GM19467 (cell line): ENCODE measurements around the gene BBS1.
"Not testable (repeated sequence)": the region's sequence is repeated elsewhere in the genome, so short reads cannot be mapped to it uniquely, and the experiment has no call there.

Experiments used
- ATAC-seq: cut with Tn5 transposase; IDR thresholded peaks from one replicate; pipeline ENCODE4 v1.9.1; 2021; ENCODE audit warnings: mild to moderate bottlenecking, moderate library complexity; ENCODE audit not compliant: unreplicated experiment

The BBS1 gene

GRCh38 chr11:66510271-66510989 lies at the start of gene BBS1:
BBS1 (plus strand) TSS chr11:66510635; CDS start chr11:66510660, 25 bp downstream.
- peak; percentile 82 for ATAC-seq

- no peak for ATAC-seq
Observed at GRCh38 chr11:66462010-66462409, 48.4 kb upstream of the BBS1 start.

- ATAC-seq, result no peak
Observed at GRCh38 chr11:66462911-66463310, 47.5 kb upstream of the BBS1 start.

- ATAC-seq, result not testable (repeated sequence)
Observed at GRCh38 chr11:66464116-66464515, 46.3 kb upstream of the BBS1 start.

GRCh38 chr11:66464916-66465315 lies 45.5 kb upstream of the BBS1 start:
- ATAC-seq, result no peak

GRCh38 chr11:66465373-66466224 lies 44.8 kb upstream of the BBS1 start:
- ATAC-seq, result no peak

- peak; percentile 81 for ATAC-seq
Observed at GRCh38 chr11:66466225-66467033, 44.0 kb upstream of the BBS1 start, which contains the start of gene PELI3. PELI3 (plus strand) TSS chr11:66466905; CDS start chr11:66468129, 1,224 bp downstream.

DNA sequence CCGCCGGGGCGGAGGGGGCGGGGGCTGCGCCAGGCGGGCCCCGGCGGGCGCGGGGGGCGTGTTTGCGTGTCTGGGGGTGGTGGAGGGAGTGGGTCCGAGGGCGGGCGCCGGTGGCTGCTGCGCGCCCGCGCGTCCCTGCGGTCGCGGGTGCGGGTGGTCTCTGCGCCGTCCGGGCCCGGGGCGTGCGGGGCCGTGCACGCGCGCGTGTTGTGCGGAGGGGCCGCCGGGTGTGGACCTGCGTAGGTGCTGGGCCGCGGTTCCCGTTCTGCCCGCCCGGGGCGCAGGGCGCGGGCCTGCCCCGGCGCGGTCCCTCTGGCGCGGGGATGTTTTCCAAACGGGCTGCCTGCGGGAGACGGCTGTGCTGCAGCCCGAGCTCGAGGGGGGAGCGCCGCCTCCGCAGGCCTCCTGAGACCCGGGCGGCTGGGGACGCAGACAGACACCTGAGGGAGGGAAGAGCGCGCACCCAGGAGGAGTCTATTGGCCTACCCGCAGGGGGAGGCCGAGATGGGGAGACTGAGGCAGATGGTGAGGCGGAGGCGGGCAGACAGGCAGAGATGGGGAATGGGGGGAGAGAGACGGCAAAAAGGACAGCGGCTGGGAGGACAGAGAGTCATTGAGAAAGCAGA lies 43.3 kb upstream of the BBS1 start:
- peak; percentile 34 for ATAC-seq

- ATAC-seq, result no peak
Observed at GRCh38 chr11:66467756-66468155, 42.7 kb upstream of the BBS1 start.

DNA sequence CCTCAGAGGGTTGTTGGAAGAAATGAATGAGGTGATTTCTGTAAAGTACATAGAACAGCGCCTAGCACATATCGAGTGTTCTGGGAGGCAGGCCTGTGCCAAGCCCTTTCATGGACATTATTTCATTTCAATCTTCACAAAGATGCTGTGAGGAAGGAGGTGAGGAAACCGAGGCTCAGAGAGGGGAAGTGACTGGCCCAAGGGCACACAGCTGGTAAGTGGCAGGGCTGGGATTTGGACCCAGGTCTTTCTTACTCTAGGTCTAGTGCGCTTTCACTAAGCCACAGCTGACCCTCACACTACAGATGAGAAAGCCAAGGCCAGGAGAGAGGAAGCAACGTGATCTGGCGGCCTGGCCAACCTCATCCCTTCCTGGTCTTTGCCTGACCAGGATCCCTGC lies 41.7 kb upstream of the BBS1 start:
- ATAC-seq, result no peak

- ATAC-seq, result no peak
Observed at GRCh38 chr11:66469441-66469840, 41.0 kb upstream of the BBS1 start.

GRCh38 chr11:66470015-66470414 lies 40.4 kb upstream of the BBS1 start:
- ATAC-seq, result no peak

DNA sequence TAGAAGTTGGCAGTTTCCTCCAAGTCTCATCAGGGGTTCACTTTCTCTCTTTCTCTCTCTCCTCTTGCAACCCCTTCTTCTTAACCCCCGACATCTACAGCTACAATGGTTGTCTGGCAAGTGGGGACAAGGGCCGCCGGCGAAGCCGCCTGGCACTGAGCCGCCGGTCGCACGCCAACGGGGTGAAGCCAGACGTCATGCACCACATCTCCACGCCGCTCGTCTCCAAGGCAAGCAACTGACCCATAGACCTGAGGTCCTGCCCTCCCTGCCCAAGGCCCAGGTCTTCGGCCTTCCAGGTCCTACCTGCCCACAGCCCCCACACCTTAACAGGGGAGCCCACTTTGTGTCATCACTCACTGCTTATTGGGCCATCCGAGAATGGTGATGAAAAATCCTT lies 39.3 kb upstream of the BBS1 start:
- ATAC-seq, result no peak

DNA sequence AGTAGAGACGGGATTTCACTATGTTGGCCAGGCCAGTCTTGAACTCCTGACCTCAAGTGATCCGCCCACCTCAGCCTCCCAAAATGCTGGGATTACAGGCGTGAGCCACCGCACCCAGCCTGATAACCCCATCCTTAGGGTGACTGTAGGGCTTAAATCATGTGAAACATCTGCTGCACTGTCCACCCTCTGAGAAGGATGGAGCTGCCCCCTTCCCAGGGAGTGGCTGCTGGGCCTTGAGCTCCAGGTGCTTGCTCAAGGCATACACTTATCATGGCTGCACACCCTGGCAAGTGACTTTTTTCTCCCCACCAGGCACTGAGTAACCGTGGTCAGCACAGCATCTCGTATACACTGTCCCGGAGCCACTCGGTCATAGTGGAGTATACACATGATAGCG lies 38.4 kb upstream of the BBS1 start:
- no peak for ATAC-seq

DNA sequence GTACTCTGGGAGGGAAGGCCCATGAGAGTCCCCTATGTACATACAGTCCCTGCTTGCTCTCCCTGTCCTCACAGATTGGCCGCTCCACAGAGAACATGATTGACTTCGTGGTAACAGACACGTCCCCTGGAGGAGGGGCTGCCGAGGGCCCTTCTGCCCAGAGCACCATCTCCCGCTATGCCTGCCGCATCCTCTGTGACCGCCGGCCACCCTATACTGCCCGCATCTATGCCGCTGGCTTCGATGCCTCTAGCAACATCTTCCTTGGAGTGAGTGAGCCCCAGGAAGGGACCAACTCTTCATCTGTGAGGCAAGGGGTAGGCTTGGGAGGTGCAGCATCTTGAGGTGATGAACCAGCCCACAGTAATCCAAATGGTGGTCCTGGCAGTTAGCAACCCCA lies 37.3 kb upstream of the BBS1 start:
- ATAC-seq, result no peak

- no peak for ATAC-seq
Observed at GRCh38 chr11:66473608-66474515, 36.6 kb upstream of the BBS1 start.

GRCh38 chr11:66475349-66476172 lies 34.9 kb upstream of the BBS1 start:
- ATAC-seq, result no peak

DNA sequence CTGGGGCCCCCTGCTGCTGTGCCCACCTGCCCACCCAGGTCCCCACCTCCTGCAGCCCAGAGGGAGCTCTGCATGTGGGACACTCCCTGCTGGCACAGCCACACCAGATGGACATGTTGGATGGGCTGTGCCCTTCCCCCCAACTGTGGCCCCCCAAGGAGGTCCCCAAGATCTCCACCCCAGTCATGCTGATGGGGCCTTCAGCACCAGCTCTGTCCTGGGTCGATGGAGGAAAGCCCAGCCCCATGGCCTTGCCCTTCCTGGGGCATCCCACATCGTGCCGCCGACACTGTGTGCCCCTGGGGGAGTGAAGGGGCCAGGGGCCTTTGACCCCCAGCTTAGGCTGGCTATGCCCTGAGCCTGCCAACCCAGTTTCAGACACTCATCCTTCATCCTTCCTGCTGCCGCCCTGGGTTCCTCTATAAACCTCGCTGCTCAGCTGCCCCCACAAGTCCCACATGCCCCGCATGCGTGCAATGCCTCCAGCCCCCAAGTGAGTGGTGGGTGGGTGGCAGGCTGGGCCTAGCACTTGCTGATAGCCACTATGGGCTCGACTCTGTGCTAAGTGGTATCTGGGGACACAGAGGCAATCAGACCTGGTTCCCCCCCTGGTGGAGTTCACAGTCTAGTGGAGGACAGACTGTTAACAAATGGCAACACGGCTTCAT lies 34.1 kb upstream of the BBS1 start:
- ATAC-seq, result no peak
